ENCODE measurements around the gene RHBDD1.

The RHBDD1 gene

GRCh38 chr2:226847090-226847489, 11.2 kb downstream of the RHBDD1 start:
- no peak for DNase-seq

- DNase-seq = no peak
Measured at GRCh38 chr2:226847511-226847910, 11.7 kb downstream of the RHBDD1 start.

- no peak for DNase-seq
Measured at GRCh38 chr2:226849349-226849748, 13.5 kb downstream of the RHBDD1 start.

GRCh38 chr2:226850024-226850423, 14.2 kb downstream of the RHBDD1 start:
- no peak for DNase-seq

- no peak for DNase-seq
Measured at GRCh38 chr2:226855787-226856186, 19.9 kb downstream of the RHBDD1 start.

- no peak for DNase-seq
Measured at GRCh38 chr2:226860087-226860486, 24.2 kb downstream of the RHBDD1 start.

GRCh38 chr2:226862623-226863022, 26.8 kb downstream of the RHBDD1 start:
- no peak for DNase-seq

- no peak for DNase-seq
Measured at GRCh38 chr2:226865273-226865672, 29.4 kb downstream of the RHBDD1 start.

GRCh38 chr2:226865710-226866109, 29.9 kb downstream of the RHBDD1 start:
- DNase-seq = no peak

- no peak for DNase-seq
Measured at GRCh38 chr2:226868331-226869162, 32.7 kb downstream of the RHBDD1 start.

- no peak for DNase-seq
Measured at GRCh38 chr2:226869371-226869770, 33.5 kb downstream of the RHBDD1 start.

- no peak for DNase-seq
Measured at GRCh38 chr2:226873051-226873620, 37.3 kb downstream of the RHBDD1 start.

GRCh38 chr2:226873826-226874225, 38.0 kb downstream of the RHBDD1 start:
- DNase-seq = no peak

GRCh38 chr2:226874749-226875148, 38.9 kb downstream of the RHBDD1 start:
- DNase-seq = no peak

GRCh38 chr2:226875438-226876225, 39.8 kb downstream of the RHBDD1 start:
- no peak for DNase-seq

- DNase-seq = no peak
Measured at GRCh38 chr2:226877491-226877890, 41.6 kb downstream of the RHBDD1 start.

- no peak for DNase-seq
Measured at GRCh38 chr2:226881287-226881686, 45.4 kb downstream of the RHBDD1 start.

- DNase-seq = no peak
Measured at GRCh38 chr2:226882606-226883005, 46.8 kb downstream of the RHBDD1 start.

- no peak for DNase-seq
Measured at GRCh38 chr2:226883296-226883795, 47.5 kb downstream of the RHBDD1 start.

GRCh38 chr2:226884166-226884565, 48.3 kb downstream of the RHBDD1 start:
- DNase-seq = no peak

- DNase-seq = no peak
Measured at GRCh38 chr2:226885769-226886435, 50.0 kb downstream of the RHBDD1 start.

- no peak for DNase-seq
Measured at GRCh38 chr2:226887940-226888339, 52.1 kb downstream of the RHBDD1 start.

- DNase-seq = no peak
Measured at GRCh38 chr2:226888378-226888965, 52.6 kb downstream of the RHBDD1 start.
